Glomerular visceral epithelial cell (primary cell): ENCODE measurements around the gene CPHXL2.

Experiments
- DNase-seq: peaks from one replicate; pipeline ENCODE4 v3.0.0-alpha.2; 2016; ENCODE audit errors: extremely low spot score

The CPHXL2 gene

DNA sequence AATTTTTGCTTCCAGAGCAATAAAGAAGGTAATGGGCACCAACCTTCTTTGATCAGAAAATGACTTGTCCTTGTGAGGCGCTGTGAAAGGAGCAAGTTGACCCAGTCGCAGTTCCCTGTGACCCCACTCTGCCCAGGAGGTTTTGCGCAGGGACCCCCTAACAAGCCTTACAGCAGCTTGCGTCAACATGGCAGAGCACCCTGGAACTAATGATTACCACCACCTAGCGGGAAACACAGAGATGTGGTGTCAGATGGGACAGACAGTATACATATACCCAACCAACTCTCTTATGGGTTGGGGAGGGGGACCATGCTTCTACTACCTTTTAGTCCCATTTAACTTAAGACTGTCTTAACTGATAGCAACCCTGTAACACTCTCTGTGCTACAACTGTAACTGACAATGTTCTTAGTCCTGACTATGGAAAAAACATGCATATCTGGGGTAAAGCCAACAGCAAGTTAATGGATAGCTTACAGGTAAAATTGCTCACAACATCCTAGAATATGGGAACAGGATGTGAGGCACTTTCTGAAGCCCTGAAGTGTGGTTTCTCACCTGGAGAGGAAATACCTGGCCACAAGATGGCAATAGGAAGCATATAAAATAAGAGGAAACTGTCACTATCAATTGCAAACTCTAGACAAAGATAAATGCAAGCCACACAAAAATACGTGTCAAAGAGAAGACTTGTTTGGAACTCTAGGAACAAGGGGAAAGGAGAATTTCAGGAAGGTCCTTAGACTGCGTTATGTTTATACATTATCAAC is 32.4 kb downstream of the CPHXL2 start:
- DNase-seq: no peak

DNA sequence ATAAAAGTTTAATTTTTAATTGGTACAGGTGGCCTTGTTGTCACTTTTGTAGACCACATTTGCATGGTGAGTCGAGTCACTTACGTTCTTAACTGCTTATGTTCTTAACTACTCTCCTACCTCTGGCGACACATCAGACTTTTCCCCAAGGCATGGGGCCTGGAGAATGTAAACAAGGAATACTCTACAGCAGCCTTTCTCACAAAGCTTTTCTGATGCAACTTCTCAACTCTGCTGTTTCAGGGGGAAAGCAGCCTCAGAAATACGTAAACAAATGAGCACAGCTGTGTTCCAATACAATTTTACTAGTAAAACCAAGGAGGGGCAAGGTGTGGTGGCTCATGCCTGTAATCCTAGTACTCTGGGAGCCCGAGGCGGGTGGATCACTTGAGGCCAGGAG is 36.2 kb downstream of the CPHXL2 start:
- no peak for DNase-seq

DNA sequence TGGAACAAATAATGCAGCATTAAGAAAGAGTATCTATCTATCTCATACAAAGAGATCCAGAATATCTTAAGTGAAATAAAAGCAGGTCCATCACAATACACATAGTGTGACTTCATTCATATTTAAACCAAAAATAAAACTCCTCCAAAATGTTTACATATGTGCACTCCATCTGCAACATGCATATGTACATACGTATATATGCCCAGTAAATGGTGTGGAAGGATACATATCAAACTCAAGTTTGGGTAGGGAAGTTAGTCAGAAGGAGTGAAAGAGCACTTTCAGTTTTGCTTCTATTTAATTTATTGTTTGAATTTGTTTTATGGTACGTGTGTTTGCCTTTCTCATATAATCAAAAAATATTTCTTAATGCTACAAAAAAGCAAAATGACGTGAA is 41.8 kb downstream of the CPHXL2 start:
- no peak for DNase-seq

DNA sequence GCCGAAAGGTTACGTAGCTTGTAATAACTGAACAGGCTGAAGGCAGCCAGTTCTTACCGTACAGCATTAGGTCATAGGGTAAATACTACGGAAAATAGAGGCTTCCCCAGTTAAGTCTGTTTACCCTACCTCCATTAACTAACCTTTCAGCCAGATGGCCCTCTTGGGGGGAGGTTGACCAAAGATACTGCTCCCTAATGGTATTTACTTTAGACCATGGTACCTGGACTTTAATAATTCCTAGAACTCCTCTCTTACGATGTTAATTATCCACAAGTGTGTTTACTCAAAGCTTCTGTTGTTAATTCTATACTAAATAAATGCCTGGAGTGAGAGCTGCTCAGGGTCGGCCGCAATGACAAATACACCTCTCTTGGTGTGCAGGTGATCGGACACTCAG is 44.0 kb downstream of the CPHXL2 start:
- DNase-seq: no peak

DNA sequence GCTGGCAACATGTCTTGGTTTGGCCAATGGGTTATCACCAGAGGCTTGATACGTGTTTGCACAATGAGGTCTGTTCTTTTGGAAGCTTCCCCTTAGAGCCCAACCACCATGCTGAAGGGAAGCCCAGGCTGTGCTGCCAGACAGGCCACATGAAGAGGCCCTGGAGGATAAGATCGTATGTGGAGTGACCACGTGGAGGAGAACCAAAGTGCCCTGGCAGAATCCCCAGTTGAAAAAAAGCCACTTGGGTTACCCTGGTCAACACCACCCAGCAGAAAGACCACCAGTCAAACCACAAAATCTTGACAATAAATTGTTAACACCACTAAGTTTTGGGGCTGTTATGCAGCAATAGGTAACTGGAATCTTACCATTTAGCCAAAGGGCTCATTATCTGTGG is 46.8 kb downstream of the CPHXL2 start:
- DNase-seq: no peak

DNA sequence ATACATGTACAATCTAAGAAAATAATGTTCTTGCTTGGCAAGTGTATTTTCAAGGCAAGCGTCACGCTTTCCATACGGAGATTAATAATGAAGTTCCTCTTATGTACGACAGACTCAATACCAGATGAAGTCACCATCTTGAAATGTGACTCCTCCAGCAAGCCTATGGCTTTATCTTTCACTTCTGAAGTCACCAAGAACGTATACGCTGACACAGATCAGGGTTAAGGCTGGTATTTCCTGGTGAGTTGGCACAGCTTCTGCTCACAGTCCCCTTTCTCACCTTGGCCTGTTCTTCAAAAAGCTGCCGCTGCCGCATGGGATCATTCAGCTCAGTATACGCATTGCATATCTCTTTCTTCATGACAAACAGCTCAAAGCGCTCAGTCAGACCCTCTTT is 47.7 kb downstream of the CPHXL2 start:
- no peak for DNase-seq

DNA sequence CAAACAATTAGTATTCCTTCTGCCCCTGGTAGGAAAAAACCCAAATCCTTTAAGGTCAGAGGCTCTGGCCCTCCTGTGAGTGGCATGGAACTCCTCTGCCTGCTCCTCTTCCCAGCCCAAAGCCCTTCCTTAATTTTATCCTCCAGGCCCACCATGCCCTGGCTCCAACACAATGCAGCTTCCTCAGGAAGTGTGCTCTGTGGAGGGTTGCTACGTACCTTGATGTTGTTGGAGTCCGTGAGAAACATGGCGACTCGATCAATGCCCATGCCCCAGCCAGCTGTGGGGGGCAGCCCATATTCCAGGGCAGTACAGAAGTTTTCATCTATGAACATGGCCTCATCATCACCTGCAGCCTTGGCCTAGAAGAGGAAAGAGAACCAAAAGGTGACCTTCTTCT is 48.5 kb downstream of the CPHXL2 start:
- no peak for DNase-seq

DNA sequence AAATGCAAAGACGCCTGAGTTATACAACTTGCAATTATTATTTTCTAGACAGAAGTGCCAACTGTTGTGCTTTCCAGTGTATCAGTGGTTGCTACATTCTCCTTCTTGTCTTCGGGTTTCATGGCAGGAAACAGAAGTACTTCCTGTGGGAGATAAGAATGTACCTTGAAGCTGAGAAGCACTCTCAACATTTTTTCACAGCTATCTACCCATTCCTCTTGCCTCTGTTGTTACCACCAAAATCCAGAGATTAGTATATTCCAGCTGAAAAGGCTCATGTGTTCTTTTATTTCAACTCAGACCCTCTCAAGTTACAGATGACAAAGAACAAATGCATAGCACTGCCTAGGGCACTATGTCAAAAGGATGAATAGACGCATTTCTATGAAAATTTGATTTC is 49.0 kb downstream of the CPHXL2 start:
- DNase-seq: no peak

DNA sequence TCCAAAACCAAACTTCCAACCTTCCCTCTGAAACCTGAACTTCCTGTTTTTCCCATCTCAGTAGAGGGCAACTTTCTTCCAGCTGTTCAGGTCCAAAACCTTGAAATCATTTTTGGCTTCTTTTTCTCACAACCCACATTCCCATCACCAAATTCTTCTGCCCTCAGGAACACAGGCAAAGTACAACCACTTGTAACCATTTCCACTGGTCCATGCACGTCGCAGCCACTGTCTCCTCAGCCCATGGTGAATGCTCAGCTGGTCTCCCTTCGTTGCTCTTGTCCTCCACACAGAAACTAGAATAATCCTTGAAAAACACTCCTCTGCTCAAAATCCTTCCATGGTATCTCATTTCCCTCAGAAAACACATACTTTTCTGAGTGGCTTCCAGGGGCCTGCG is 50.0 kb downstream of the CPHXL2 start:
- DNase-seq: no peak

DNA sequence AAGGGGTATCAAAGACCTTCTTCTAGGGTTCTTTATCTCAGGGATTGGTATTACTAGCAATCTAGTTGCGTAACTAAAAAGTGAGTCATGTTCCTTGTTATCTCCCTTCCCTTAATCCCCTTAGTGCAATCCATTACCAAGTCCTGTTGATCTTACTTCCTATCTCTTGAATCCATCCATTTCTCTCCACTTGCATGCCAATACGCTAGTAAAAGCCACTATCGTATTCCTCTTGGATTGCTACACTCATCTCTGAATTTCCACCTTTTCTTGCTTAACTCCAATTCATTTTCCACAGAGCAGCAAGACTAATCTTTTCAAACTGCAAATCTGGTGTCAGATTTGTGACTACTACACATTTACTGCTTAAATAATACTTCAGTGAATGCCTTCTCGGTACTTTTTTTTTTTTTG is 51.9 kb downstream of the CPHXL2 start:
- DNase-seq: no peak

DNA sequence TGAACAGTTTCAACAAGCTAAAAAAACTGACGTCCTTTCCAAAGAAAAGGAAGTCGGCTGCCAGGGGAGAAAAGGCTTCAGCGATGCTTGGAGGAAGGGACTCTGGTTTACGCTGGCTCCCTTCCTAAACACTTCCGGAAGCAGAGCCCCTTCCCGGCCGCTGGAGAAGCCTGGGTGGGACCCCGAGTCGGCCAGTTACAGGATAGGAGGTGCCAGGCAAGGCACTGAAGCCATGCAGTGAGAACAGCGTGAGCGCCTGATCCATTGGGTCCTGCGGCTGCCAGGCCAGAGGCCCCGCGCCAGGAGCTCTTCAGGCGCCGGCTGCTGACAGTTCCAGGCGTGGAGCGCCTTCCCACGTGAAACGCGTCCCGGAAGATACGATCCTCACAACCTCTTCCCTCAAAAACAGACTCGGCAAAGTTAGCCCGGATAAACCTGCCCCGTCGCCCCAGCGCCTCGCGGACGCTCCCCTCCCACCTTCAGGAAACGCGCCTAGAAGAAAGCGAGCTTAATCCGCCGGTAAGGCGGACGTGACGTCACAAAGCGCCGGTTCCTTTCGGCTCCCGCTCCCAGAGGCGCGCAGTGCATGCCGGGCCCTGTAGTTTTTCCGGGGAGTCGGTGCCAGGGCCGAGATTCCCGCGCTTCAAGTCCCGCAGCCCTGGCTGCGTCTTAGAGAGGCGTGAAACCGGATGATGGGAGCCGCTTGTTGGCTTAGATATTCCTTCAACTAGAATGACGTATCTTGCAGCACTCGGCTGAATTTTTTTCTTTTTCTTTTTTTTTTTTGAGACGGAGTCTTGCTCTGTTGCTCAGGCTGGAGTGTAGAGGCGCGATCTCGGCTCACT is 53.8 kb downstream of the CPHXL2 start, which contains the start of gene ADAT1:
ADAT1 (minus strand) TSS at position 521 of the 845 bp plus-strand sequence. CDS start 2,482 bp downstream, outside the sequence.
- peak; percentile 93 for DNase-seq

DNA sequence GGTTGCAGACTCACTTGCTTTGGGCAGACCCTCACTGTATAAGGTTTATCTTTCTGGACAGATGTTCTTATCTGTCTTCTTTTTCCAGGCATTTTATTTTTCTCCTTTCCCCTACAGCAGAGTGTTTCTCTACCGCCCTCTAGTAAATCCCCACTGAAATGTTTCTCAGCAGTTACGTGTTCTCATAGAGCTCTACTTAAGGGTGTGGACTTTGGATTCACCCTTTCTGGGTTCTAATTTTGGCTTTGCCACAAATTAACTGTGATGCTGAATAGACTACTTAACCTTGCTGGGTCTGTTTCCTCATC is 55.7 kb downstream of the CPHXL2 start:
- DNase-seq: no peak

DNA sequence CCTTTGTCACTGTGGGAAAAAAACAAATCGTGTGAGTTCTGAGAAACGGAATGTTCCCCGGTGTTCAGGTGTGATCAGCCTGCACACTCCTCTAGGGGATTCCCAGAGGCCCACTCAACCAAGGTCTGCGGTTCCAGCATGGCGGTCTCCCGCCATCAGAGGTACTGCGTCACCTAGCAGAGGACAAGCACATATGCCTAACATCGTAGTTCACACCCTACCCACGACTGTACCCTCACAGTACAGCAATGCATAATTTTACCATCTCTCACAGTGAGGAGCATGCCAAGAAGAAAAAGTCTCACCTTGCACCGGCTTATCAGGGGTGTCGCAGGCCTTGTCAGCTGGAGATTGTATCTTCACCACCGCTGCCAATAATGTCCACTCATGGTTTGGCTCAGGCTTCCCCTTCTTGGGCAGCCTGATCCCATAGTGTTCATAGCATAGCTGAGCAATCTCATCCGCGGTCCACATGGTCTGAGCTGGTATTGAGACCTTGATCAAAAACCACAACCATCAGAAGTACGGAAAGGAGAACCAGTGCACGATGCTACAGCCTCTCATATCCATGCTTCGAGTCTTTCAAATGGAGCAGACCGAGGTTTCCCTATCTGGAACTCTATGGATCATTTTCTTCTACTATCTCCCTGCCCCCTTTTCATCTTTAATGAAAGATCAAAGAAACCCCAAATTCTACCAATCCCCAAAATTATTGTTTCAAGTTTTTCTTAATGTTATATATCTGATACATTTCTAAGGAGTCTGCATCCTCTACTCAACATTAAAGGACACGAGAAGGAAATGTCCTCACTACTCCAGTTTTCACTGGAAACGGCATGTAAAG is 56.3 kb downstream of the CPHXL2 start:
- DNase-seq: no peak

DNA sequence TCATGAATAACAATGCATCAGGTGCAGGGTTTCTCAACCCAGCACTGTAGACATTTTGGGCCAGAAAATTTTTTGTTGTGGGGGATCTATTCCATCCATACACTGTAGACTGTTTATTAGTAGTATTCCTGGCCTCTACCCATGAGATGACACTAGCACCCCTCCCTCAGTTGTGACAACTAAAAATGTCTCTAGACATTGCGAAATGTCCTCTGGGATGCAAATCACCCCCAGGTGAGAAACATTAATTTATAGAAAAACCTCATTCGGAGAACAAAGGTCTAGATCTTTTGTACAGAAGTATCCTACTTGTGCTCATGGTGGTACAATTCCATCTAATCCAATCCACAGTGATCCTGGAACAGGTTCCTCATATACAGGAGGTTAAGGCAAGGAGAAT is 58.0 kb downstream of the CPHXL2 start:
- DNase-seq: no peak

DNA sequence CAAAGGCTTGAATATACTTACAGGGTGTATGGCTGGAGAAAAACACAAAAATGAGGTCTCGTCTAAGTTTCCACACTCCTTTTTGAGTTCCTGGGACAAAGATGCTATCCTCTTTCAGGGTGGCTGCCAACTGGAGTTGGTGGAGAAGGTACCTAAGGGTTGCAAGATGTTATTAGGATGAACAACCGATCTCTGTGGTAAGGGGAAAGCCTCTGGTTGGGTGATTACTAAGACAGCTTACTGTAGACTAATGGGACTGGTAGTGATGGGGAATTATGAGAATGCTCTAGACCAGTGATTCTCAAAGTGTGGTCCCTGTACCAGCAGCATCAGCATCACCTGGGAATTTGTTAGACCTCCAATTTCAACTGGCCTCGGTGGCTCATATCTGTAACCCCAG is 59.7 kb downstream of the CPHXL2 start:
- DNase-seq: no peak

DNA sequence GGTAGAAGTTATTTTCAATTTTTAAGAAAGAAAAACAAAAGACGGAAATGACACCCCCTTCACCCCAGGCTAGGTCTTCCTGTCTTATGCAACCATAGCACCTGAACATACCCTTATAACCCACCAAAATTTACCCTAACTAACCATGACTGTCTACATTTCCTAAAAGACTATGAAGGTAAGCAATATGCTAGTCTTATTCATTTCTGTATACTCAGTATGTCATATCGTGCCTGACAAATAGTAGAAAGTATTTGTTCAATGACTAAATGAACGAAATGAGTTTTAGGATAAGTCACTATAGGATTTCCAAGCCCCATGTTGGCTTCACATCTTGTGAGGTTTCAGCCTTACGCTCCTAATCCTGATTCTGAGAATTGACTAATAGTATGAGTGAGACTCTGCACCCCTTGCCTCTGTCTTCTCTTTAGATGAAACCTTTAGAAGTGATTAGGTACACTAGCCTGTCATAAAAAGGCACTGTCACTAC is 60.2 kb downstream of the CPHXL2 start:
- no peak for DNase-seq

DNA sequence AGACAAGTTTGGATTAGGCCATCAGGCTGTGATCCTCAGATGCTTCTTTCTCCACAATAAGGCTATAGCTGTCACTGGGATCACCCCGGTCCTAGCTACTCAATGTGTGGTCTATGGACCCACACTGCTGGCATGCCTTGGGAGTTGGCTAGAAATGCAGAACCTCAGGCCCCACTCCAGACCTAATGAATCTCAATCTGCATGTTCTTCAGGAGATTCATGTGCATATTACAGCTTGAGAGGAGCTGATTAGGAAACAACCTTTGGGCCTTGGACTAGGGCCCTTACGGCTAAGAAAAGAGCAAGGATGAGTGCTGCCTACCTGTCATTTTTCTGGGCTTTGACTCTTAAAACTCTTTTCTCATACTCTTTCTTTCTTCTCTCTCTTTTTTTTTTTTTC is 61.2 kb downstream of the CPHXL2 start:
- DNase-seq: no peak

DNA sequence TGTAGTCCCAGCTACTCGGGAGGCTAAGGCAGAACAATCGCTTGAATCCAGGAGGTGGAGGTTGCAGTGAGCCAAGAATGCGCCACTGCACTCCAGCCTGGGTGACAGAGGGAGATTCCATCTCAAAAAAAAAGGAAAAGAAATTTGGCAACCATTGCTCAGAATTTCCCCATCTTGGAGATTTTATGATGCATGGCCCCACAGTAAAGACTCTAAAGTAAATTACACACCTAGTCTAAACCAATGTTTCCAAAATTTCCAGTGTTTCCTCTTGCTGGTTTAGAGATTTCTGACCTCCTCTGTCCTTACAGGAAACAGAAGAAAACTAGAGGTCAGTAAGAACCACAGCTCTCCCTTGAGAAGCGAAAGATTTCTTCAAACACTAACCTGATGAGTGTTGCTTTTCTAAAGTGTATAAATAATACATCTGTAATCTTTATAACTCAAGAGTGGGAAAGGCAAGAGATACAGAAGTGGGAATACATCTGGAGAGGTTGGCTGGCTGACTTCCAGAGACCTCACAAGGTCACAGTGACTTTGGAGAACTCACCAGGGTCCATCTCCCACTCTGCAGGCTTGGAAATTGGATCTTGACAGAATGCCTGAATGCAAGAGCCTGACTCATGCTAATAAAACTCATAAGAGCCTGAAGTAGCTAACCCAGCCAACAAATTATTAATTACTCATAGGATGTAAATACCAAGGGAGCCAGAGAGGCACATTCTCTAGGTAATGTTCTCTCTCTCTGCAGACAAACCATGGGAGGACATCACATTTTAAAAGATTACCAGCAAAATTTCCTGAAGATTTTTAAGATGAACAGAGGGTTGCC is 62.5 kb downstream of the CPHXL2 start:
- DNase-seq: no peak
